IPS DF 19.7 (cell line): ENCODE data around the gene DLK2.

Source experiments
- DNase-seq: peaks from one replicate; pipeline ENCODE4 v3.0.0-alpha.2; 2013; ENCODE audit warnings: low read depth, low spot score

DLK2 gene

GRCh38 chr6:43454290-43454695, 1.1 kb downstream of the DLK2 start:
- DNase-seq = peak; percentile 28

GRCh38 chr6:43453831-43454230, 1.5 kb downstream of the DLK2 start:
- no peak for DNase-seq

- no peak for DNase-seq
Measured at GRCh38 chr6:43452896-43453295, 2.5 kb downstream of the DLK2 start.

GRCh38 chr6:43451939-43452338, 3.4 kb downstream of the DLK2 start:
- DNase-seq = no peak

GRCh38 chr6:43451348-43451747, 4.0 kb downstream of the DLK2 start:
- DNase-seq = no peak

- no peak for DNase-seq
Measured at GRCh38 chr6:43450699-43451131, 4.6 kb downstream of the DLK2 start.

GRCh38 chr6:43448916-43449315, 6.4 kb downstream of the DLK2 start:
- no peak for DNase-seq

GRCh38 chr6:43447604-43448003, 7.7 kb downstream of the DLK2 start:
- DNase-seq = no peak

GRCh38 chr6:43445576-43445975, 9.8 kb downstream of the DLK2 start:
- no peak for DNase-seq

- DNase-seq = no peak
Measured at GRCh38 chr6:43444582-43444981, 10.8 kb downstream of the DLK2 start.

GRCh38 chr6:43444036-43444435, 11.3 kb downstream of the DLK2 start:
- no peak for DNase-seq

- DNase-seq = no peak
Measured at GRCh38 chr6:43442935-43443334, 12.4 kb downstream of the DLK2 start.

GRCh38 chr6:43437700-43438099, 17.6 kb downstream of the DLK2 start:
- DNase-seq = no peak

GRCh38 chr6:43436577-43437282, 18.6 kb downstream of the DLK2 start:
- DNase-seq = no peak

- no peak for DNase-seq
Measured at GRCh38 chr6:43435682-43436437, 19.5 kb downstream of the DLK2 start.

- no peak for DNase-seq
Measured at GRCh38 chr6:43434943-43435342, 20.4 kb downstream of the DLK2 start.

- DNase-seq = no peak
Measured at GRCh38 chr6:43434001-43434840, 21.1 kb downstream of the DLK2 start.

GRCh38 chr6:43433148-43433547, 22.2 kb downstream of the DLK2 start:
- DNase-seq = no peak

- DNase-seq = no peak
Measured at GRCh38 chr6:43432009-43432945, 23.1 kb downstream of the DLK2 start.

GRCh38 chr6:43428874-43429273, 26.5 kb downstream of the DLK2 start:
- DNase-seq = no peak

GRCh38 chr6:43428112-43428570, 27.2 kb downstream of the DLK2 start:
- DNase-seq = no peak
